GM12801 (cell line): Measurements from ENCODE around the gene CDRT4.

Source experiments
- TF ChIP-seq, protein P1 (sequence below): IDR thresholded peaks from one replicate; pipeline ENCODE4 v1.5.1; 2011; ENCODE audit warnings: control low read depth; ENCODE audit not compliant: insufficient read length; ENCODE audit errors: extremely low read depth

The CDRT4 gene

DNA sequence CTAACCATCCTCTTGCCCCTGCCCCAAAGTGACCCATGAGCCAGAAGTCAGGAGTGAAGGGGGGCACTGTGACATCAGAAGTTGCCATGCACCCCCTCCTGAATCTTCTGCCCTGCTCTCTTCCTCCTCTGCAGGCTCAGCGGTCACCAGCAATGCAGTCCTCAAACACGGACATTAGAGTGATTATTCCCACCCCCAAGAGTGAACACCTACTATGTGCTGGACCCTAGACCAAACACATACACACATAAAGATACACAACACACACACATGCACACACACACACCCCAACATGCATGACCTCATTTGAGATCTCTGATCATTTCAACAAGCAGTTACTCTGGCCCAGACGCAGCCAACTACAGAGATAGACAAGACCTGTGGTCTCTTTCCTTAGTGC lies at the start of gene CDRT4:
CDRT4 (minus strand) TSS at position 30 of the 400 bp plus-strand sequence. CDS start 27,383 bp downstream, outside the sequence.
- TF ChIP-seq, protein P1, sequence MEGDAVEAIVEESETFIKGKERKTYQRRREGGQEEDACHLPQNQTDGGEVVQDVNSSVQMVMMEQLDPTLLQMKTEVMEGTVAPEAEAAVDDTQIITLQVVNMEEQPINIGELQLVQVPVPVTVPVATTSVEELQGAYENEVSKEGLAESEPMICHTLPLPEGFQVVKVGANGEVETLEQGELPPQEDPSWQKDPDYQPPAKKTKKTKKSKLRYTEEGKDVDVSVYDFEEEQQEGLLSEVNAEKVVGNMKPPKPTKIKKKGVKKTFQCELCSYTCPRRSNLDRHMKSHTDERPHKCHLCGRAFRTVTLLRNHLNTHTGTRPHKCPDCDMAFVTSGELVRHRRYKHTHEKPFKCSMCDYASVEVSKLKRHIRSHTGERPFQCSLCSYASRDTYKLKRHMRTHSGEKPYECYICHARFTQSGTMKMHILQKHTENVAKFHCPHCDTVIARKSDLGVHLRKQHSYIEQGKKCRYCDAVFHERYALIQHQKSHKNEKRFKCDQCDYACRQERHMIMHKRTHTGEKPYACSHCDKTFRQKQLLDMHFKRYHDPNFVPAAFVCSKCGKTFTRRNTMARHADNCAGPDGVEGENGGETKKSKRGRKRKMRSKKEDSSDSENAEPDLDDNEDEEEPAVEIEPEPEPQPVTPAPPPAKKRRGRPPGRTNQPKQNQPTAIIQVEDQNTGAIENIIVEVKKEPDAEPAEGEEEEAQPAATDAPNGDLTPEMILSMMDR = no peak

DNA sequence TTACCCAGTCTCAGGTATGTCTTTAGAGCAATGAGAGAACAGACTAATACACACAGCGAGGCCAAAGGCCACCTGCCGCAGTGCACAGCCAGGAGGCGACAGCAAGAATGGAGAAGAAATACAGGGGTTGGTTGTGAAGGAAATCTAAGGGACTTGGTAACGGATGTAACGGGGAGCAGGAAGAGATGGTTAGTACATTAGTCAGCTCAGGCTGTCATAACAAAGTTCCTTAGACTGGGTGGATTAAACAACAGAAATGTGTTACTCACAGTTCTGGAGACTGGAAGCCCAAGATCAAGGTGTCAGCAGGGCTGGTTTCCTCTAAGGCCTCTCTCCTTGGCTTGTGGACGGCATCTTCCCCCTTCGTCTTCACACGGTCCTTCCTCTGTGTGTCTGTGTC lies 48.7 kb upstream of the CDRT4 start:
- TF ChIP-seq, protein P1 = no peak

DNA sequence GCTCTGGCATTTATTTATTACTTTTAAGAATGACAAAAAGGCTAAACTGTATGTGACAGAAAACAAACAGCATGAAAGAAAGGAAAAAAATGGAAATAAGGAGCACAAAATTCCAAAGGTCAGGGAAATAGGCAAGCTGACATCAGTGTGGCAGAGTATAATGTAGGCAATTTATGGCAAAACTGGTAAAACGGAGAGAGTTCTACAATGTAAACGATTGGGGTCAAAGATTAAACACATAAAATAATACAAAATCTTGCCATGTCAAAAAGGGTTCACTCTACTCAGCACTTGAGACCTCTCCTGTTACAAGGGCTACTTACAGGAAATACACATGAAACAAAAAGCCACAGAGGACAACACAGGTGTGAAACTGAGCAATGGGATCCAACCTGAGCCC lies 47.0 kb upstream of the CDRT4 start:
- TF ChIP-seq, protein P1 = no peak

DNA sequence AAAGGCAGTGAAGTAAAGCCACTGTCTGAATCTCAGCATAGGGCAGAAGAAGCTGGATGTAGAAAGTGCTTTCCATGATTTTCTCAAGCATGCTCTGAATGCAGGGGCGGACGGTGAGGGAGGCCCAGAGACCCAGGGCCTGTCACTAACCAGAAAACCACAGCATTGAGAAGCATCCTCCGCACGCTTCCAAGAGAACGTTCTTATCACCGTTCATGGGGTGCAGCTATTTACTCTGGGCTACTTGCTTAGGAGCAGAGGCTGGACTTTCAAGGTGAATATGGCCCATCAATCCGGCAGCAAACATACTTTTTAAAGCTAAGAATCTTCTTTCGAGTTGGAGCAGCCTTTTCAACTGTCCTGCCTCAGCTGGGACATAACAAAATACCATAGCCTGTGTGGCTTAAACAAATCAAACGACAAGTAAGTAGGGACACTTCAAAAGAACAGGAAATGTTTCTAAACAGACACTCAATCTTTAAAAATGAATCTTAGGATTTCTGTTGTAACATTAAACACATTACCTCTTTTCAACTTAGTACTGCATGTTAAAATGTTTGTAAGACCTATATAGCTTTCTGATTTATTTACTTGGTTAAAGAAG lies 46.5 kb upstream of the CDRT4 start:
- TF ChIP-seq, protein P1 = no peak

DNA sequence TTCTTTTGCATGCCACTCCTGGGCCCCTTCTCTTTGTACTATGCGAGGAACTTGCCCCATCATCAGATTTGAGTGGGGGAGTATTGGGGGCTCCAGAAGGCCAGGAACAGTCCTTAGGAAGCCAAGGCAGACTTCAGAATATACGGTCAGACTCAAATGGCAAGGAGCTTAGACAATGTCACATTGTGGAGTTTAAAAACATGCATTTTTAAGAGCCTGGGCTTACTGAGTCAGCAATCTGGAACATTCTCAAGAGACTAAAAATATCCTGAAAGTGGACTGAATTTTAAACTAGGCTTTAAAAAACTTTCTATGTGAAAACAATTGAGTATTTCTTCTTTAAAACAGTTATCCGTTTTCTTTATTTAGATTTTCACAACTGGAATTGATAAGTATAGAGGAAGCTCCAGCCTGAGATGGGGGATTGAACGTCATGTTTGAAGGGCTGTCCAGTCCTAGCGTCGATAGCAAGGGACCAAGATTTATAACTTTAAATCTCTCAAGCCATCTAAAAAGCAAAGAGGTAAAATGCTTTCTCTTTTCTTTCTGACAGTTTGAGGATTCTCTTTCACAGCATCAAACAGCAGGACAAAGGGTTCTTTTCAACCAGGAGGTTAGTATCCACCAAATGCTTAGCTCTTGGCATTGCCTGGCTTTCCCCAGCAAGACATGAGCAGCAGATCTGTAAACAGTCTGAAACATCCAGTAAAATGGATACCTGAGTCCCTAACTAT lies 45.8 kb upstream of the CDRT4 start:
- TF ChIP-seq, protein P1 = no peak

DNA sequence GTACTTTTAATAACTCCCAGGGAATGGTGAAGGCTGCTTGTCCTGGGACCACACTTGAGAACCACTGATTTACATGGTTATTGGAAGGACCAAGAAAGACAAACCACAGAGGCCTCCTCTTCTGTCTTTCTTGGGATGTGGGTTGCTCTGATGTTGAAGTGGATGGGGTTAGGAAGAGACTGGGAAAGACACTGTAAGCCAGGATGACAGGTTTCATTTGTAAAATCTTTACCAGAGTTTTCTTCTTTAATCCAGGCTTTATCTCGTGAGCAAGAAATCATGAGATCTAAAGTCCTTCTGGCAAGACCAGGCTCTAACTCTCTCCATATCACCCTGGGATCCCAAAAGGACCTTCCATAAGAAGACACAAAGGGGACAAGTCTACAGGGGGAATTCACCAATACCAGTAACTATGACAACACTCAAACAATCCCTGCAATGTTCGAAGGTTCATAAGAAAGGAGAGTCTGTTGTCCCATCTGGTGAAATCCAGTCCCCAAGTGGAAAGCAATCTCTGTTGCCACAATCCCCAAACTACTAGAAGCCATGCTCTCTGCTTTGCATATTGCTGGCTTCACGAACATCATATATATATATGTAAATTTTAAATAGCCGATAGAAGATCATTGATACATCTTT lies 44.8 kb upstream of the CDRT4 start:
- TF ChIP-seq, protein P1 = no peak

DNA sequence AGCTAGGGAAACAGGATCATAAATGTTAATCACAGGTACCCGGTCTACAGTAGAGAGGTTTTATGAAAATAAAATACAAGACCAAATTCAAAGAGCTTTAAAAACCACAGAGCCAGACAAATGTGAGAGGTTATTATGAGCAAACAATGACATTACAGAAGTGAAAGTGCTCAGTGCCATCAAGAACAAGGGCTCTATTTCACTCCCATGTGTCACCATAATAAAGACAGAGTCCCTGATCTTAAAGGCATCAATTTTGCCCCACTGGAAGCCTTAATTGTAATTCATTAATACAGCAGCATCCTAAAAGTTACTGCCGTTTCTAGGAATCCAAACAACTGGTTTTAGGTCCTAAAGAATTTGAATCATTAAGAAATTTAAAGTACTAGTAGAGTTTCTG lies 43.7 kb upstream of the CDRT4 start:
- TF ChIP-seq, protein P1 = no peak
